HFF-Myc (cell line): ENCODE data around the gene NUP210L.
"Not testable (repeated sequence)": the region's sequence is repeated elsewhere in the genome, so short reads cannot be mapped to it uniquely, and the experiment has no call there.

Source experiments
- DNase-seq: peaks from one replicate; pipeline ENCODE4 v3.0.0-alpha.2; 2011; ENCODE audit warnings: low read depth; ENCODE audit errors: extremely low read depth
- H3K4me3 ChIP-seq: replicated peaks from 2 replicates; pipeline ENCODE4 v1.5.1; 2011; ENCODE audit warnings: low read depth, mild to moderate bottlenecking, control low read depth, low read length
- CTCF ChIP-seq: IDR thresholded peaks from 2 replicates; pipeline ENCODE4 v1.5.1; 2012; ENCODE audit warnings: mild to moderate bottlenecking, low read depth, low read length, control low read depth; ENCODE audit errors: missing control alignments

NUP210L gene

DNA sequence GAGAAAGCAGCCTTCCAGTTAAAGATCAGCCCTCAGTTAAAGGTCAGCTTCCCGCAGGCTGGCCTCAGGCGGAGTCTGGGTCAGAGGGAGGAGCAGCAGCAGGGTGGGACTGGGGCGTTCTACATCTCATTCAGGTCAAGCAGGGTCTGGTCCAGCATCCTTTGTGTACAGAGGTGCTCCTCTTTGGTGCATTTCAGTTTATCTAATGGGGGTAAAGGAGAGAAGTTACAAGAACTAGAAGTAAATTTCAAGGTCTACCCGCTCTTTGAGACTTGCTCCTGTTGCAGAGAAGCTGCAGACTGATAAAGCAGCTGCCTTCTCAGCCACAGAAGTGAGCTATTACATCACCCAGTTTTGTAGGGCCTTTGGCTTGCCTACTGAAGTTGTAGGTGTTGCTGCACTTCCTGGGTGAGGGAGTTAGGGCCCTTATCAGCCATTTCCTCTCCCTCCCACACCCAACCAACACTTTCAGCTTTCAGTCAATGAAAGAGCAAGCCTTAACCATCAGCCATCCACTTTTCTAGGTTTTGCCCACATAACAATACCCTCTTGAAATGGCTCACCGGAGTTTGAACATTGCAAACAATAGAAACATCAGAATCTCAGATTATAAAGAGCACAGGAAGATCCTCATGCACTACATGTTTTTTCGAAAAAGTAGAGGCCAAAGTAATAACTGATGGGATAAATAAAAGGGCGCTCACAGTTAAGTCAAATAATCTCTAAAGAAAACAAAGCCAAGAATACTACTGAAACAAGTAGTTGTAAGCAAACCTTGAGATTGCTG, 2.8 kb upstream of the NUP210L start:
- no peak for TF ChIP-seq CTCF
- no peak for DNase-seq
- H3K4me3 ChIP-seq: no peak overlapping the region

- no peak for TF ChIP-seq CTCF
- H3K4me3 ChIP-seq: no peak overlapping the region
- no peak for DNase-seq
Measured at GRCh38 chr1:154155251-154155650, 378 bp upstream of the NUP210L start.

DNA sequence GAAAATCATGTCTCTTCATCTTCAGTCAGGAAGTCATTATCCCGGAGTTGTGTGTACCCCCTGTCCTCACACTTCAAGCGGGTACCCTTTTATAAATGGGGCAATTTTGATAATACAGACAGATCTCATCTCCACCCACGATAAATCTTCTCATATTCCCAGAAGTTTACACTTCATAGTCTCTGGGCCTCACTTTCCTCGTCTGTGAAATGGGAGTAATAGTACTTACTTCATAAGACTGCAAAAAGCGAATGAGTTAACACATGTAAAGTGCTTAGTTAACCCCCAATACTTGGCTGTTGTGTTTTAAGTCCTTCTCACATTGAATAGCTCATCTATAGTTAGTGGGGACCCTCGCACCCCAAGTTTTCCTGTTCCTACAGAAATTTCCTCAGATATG, 820 bp downstream of the NUP210L start:
- no peak overlapping the region for H3K4me3 ChIP-seq
- TF ChIP-seq CTCF: no peak
- DNase-seq: no peak

- no peak for TF ChIP-seq CTCF
- DNase-seq: no peak
- no peak overlapping the region for H3K4me3 ChIP-seq
Measured at GRCh38 chr1:154151311-154151710, 3.6 kb downstream of the NUP210L start.

- no peak for DNase-seq
- no peak overlapping the region for H3K4me3 ChIP-seq
- no peak for TF ChIP-seq CTCF
Measured at GRCh38 chr1:154148807-154149206, 6.1 kb downstream of the NUP210L start.

DNA sequence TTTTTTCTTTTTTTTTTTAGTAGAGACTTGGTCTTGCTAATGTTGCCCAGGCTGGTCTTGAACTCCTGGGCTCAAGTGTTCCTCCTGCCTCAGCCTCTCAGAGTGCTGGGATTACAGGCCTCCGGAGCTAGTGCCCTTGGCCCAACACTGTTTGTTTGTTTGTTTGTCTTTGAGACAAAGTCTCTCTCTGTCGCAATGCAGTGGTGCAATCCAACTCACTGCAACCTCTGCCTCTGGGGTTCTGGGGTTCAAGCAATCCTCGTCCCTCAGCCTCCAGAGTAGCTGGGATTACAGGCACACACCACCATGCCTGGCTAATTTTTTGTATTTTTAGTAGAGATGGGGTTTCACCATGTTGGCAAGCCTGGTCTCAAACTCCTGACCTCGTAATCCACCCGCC, 7.4 kb downstream of the NUP210L start:
- not testable (repeated sequence) for H3K4me3 ChIP-seq, DNase-seq

GRCh38 chr1:154145986-154146385, 8.9 kb downstream of the NUP210L start:
- no peak for DNase-seq
- peak; percentile 45 for TF ChIP-seq CTCF
- no peak overlapping the region for H3K4me3 ChIP-seq
